ENCODE measurements around the gene ERMN.

ERMN gene

DNA sequence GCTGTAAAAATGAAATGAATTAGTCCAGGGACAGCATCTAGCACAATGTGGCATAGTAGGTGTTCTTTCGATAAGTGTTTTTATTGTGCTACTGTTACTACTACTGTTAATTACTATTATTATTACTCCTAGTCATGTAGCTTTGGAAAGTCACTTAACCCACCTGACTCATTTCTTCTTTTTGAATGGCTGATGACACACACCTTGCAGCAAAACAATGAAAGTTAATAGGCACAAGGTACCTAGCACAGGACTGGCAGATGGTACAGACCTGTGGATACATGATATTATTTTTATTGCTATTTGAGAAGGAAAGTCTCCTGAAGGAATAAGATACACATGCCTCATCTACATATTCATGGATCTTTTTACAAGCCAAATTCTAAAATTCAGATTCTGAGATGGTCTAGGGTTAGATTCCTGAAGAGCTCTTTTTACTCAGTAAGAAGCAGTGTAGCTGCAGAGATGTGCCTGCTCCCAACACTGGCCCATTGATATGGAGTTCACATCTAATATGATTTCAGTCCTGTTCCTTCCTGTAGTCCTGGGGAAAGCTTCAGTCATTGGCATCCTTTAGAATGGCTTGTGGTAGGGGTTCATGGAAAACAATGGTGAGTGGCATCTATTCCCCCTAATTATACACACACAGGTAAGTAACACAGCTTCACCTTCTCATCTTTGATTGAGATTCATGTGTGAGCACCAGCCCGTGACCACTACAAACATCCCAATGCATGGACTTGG, 7.9 kb upstream of the ERMN start:
- no peak for DNase-seq

DNA sequence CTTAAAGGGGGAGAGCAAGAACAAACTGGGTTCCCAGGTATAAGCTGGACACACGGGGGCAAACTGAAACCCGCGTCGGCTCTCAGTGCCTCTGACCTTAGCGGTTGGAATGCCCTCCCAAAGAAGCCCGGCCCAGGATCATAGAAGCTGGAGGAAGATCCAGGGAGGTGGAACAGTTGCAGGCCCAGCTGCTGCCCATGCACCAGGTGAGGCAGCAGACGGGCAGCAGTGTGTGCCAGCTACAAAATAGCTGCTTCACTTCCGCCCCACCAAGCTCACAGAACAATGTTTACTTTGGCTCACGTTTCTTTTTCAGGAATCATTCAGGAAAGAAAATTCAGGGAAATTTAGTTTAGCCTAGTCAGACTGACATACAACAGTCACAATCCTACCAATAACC, 3.9 kb upstream of the ERMN start:
- DNase-seq = no peak

GRCh38 chr2:157327621-157328500, 2.2 kb upstream of the ERMN start:
- peak in 55 of 56 donors; percentile 9 to 91 (median 65) for DNase-seq

GRCh38 chr2:157327200-157327599, 1.6 kb upstream of the ERMN start:
- DNase-seq = no peak

DNA sequence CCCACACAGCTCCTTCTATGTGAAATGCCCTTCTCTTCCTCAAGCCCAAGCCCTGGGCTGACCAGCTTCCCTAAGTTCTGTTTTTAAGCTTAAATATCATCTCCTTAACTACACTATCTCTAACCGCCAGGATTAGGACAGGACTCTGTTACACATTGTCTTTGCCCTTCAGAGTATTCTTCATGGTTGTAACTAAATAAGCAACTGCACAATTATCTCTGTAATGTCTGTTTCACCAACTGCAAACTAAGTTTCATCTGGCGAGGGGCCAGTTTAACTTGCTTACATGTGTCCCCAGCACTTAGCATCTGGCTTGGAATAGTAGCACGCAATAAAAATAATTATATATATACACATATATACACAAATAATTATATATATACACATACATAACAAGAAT, 1.1 kb upstream of the ERMN start:
- DNase-seq = peak in 1 of 56 donors; percentile 2

DNA sequence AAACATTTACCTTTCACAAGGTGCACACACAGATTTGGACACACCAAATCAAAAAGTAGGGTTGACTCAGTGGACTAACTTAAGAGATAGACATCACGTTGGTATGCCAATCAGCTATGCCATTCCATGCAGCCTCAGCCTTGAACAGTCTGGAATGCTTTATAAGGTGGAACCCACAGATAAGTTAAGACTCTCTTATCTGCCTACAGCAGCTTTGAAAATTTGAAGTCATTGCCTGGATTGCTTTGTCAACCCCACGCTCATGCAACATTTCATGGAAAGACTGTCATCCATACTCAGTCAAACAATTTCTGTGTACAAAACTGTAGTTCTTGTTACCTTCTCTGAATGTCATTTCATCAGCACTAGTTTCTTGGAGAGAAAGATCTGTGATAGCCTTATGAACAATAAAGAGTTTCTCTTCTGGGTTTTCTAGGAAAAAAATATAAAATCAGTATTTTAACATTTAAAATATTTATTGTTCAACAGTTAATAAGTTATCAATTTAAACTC, 1.2 kb downstream of the ERMN start:
- DNase-seq = no peak

- no peak for DNase-seq
These were observed 3.2 kb downstream of the ERMN start for GRCh38 chr2:157322432-157322831.

- DNase-seq = no peak
These were observed 4.2 kb downstream of the ERMN start for GRCh38 chr2:157321466-157321865.

DNA sequence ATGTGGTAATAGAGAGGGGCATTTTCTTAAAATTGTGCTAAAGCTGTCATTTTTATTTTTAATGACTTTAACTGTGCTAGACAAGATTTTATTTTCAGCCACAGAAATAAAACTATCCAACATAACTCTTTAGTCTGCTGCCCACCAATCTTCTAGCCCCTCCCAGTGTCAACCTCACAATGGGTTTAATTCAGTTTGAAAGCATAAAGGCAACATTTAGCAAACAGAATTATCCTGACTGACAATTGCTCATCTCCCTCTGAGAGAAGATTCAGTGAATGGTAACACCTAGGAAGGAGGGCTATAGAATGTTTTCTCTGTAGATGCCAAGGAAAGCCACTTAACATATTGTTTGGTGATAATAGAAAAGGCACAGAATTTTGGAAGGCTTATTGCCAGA, 5.2 kb downstream of the ERMN start:
- peak in 3 of 56 donors; percentile 32 to 54 (median 41) for DNase-seq

DNA sequence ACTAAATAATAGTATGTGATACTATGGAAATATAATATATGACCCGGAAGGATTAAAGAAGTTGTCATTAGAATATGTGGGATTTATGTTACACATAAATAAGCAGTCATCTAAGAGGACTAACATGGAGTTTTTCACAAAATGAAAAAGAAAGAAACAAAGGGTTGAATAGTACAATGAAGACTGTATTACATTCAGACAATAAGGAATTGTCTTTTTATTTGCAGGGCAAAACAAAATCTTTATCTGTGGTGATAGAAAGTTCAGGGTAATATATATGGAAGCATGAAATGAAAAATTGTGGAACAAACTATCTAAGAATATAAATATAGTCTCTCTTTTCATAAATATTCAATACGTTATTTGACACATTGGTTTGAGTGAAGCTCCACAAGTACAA, 5.8 kb downstream of the ERMN start:
- DNase-seq = no peak

GRCh38 chr2:157318884-157319283, 6.7 kb downstream of the ERMN start:
- no peak for DNase-seq

- no peak for DNase-seq
These were observed 9.7 kb downstream of the ERMN start for GRCh38 chr2:157315901-157316300.

- no peak for DNase-seq
These were observed 12.6 kb downstream of the ERMN start for GRCh38 chr2:157312866-157313486.

GRCh38 chr2:157311706-157312105, 13.9 kb downstream of the ERMN start:
- no peak for DNase-seq

GRCh38 chr2:157309878-157310277, 15.7 kb downstream of the ERMN start:
- no peak for DNase-seq

DNA sequence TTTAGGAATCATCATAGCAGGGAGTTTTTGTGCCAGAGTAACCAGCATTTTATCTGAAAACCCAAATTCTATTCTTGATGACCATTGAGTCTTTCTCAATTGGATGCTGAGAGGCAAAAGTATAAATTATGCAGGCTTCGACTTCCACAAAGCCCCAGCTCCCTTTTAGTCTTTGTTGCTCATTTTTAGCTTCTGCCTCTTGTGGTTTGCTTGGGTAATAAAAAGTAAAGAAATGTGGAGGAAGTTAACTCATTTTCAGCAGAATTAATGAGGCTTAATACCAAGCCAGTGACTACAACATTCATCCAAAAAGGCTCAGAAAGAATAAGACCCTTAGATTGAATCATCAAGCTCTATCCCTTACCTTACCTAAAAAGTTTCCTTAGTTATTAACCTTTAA, 18.6 kb downstream of the ERMN start:
- no peak for DNase-seq

DNA sequence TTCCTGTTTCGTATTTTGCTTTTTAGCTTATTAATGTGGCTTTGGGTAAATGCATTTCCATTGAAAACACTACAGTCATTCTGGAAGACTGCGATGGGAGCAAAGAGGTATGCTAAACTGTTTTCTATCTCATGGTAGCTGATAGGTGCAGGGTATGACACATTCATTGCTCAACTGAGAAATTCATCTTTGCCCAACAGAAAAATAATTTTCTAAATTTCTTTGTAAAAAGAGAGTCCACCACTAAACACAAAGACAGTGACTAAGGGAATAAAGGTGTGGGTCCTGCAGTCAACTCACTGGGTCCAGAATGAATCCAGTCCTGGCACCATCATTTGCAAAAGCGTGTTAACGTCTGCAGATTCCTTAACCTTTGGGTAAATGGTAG, 19.9 kb downstream of the ERMN start:
- DNase-seq = no peak

DNA sequence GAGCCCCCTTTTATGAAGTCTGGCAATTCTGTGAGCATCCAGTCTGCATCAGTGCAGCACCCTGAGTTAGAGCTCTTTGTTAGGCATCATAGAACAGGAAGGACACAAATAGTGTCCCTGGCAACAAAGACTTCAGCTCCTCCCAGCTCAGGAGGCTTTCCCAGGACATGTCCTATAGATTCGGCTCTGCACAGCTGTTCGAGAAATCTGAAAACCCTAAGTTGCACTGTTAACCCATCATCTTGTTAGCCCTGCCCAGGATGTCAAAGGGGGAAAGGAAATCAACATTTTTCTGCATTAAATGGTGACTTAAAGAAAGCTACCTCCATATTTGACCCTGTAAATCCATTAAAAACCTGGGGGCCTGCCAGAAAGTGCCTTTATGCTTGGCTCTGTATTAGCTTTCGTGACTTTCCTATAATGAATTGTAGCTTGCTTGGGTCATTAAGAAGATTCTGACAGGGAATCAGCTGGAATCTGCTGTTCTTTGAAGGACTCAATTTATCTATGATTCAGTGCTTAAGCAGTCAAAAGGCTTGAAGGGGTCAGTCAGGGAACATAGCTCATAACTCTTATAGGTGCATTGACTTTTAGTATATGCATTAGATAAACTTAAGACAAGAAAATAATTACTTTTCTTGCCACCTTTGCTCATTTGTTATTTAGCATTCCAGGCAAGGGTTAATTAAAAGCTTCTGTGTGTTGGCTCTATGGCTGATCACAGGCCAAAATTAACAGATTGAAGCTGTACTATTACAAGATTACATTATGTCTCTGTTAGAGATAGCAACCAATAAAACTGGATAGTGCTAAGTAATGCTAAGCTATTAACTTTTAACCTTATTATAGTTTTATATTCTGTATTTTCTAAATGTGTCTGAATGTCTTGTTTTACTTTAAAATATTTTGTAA, 20.6 kb downstream of the ERMN start:
- DNase-seq = no peak

DNA sequence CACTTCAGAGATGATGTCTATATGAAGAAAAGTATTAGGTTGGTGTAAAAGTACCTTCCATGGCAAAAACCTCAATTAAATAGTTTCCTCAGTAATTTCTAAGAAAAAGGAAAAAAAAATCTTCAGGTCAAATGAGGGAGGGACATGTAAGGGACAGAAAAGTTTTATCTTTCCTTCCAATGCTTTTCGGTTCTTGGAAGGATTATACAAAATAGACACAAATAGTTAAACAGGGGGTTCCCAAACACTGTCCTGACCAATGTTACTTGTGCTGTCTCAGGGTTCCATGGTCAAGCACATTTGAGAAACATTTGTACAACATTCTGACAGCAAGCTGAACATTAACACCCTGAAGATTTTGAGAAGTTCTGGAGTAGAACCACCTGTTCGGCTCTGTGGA, 22.0 kb downstream of the ERMN start:
- DNase-seq = no peak

DNA sequence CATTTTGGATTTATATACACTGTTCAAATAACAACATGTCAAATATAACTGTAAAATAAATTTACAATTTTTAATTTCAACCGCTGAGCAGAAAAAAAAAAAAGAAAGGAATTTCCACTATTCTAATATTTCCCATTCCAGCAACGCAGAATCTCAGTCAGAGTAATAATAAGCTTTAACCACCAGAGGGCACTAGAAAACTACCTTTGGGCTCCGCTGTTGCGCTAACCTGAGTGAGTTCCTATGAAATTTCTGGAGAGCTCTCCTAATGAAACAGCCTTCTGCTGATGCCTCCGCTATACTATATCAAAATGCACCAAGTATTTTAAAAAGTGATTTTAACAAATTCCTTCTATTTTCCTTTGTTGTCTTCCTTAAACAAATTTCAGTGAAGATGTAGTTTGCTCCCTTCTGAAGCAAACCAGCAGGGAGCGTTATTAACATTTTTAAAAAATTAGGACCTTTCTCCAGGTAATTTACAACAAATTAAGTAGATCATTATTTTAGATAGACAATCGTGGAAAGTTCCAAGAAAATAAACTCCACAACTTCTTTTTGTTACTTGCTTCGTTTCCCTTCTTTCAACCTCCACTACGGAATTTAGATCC, 23.0 kb downstream of the ERMN start:
- peak in 15 of 56 donors; percentile 1 to 56 (median 12) for DNase-seq

DNA sequence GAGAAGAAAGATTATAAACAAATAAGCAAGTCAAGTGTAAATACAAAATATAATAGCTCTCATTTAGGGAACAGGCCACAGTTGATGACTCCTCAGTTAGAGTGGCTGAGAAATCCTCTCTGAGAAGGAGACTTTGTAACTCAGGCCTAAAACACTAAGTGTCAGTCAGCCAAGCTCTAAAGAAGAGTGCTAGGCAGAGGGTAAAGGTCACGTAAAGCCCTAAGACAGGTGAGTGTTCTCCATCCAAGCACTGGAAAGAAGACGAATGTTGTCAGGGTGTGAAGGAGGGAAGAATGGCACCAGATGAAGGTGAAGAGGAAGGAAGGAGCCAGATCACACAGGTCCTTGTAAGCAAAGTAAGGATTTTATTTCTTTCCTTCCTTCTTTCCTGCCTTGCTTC, 24.3 kb downstream of the ERMN start:
- no peak for DNase-seq
